ENCODE data around the gene FOXP1. TPM values are rescaled to one million over a fixed set of nuclear protein-coding genes. Genes with fewer than 3 reads are reported as not detected.

The FOXP1 gene
- total RNA-seq, 1 donor from 2014 or later: 31.1 TPM

DNA sequence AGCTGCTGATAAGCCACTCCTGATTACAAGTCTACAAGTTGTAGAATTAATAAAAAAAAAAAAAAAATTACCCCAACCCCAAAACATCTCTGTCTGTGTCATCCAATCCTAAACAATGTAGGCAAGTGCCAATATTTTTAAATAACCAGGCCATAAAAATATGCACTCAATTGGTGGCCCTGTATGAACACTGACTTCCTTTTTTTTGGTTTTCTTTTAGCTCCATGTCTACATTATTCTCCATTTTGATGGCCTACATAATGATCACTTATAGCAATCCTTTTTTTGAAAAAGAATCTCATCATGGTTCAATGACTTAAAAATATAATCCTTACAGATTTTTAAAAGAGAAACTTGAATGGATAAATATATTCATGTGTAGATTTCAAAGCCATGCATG is 72.1 kb downstream of the FOXP1 start:
- Mint-ChIP-seq H3K4me3 (ENCODE audit: unreplicated experiment) (no peak overlapping the region), H3K36me3 (ENCODE audit: unreplicated experiment) (no peaks in the 10 kb centered on the region), H3K4me1 (ENCODE audit: low read depth, unreplicated experiment) (no peaks in the 10 kb centered on the region), H3K27ac (ENCODE audit: unreplicated experiment) (no peak overlapping the region), H3K9me3 (ENCODE audit: unreplicated experiment) (no peaks in the 10 kb centered on the region), H3K27me3 (ENCODE audit: unreplicated experiment) (no peaks in the 10 kb centered on the region)
- TF ChIP-seq, protein P1, sequence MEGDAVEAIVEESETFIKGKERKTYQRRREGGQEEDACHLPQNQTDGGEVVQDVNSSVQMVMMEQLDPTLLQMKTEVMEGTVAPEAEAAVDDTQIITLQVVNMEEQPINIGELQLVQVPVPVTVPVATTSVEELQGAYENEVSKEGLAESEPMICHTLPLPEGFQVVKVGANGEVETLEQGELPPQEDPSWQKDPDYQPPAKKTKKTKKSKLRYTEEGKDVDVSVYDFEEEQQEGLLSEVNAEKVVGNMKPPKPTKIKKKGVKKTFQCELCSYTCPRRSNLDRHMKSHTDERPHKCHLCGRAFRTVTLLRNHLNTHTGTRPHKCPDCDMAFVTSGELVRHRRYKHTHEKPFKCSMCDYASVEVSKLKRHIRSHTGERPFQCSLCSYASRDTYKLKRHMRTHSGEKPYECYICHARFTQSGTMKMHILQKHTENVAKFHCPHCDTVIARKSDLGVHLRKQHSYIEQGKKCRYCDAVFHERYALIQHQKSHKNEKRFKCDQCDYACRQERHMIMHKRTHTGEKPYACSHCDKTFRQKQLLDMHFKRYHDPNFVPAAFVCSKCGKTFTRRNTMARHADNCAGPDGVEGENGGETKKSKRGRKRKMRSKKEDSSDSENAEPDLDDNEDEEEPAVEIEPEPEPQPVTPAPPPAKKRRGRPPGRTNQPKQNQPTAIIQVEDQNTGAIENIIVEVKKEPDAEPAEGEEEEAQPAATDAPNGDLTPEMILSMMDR (IDR thresholded peaks at IDR 0.05; ENCODE audit: partially characterized antibody, unreplicated experiment): no peak
- DNase-seq: no peak

DNA sequence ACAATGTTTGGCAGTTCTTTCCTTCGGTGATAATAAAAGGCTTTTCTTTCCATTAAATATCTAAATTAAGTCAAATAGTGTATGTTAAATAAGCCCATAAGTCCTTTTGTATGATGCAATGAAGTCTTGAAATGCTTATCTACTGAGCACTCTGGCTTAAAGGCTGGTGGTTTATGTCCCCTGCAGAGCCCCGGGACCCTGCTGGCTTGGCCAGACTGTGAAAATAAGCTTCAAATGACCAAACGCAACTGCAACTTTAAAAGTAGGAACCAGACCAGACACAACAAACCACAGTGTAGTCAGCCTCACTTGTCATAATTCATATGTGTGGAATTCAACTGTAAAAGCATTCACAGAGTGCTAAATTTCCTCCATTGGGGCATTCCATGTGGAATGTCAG is 72.5 kb downstream of the FOXP1 start:
- no peak overlapping the region for H3K27ac Mint-ChIP-seq (ENCODE audit: unreplicated experiment)
- TF ChIP-seq, protein P1 (IDR thresholded peaks at IDR 0.05; ENCODE audit: partially characterized antibody, unreplicated experiment): no peak

DNA sequence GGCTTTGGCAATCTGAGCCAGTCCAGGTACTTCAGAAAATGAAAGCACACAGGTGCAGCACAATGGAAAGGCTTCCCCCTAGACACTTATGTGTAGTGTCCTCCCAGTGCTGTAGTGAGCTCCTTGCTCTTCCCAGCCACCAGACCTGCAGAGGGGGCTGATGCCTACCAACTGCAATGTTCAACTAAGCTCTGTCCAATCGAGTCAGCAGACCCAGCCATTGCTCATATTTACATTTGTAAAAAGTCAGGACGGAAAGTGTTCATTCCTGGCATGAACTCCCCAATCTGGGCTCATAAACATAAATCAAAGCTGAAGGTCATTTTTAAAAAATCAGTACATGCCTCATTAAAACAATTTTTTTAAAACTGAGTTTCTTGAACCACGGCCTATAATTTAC is 73.0 kb downstream of the FOXP1 start:
- Mint-ChIP-seq H3K36me3 (ENCODE audit: unreplicated experiment) (no peaks in the 10 kb centered on the region), H3K27ac (ENCODE audit: unreplicated experiment) (no peak overlapping the region), H3K9me3 (ENCODE audit: unreplicated experiment) (no peaks in the 10 kb centered on the region), H3K4me1 (ENCODE audit: low read depth, unreplicated experiment) (no peaks in the 10 kb centered on the region), H3K27me3 (ENCODE audit: unreplicated experiment) (no peaks in the 10 kb centered on the region), H3K4me3 (ENCODE audit: unreplicated experiment) (no peak overlapping the region)
- TF ChIP-seq, protein P1 (IDR thresholded peaks at IDR 0.05; ENCODE audit: partially characterized antibody, unreplicated experiment): no peak
- DNase-seq: no peak

More for the DNA sequence above, 72.5 kb downstream of the FOXP1 start:
- H3K9me3 Mint-ChIP-seq (ENCODE audit: unreplicated experiment): no peaks in the 10 kb centered on the region
- no peaks in the 10 kb centered on the region for H3K4me1 Mint-ChIP-seq (ENCODE audit: low read depth, unreplicated experiment)
- H3K27me3 Mint-ChIP-seq (ENCODE audit: unreplicated experiment): no peaks in the 10 kb centered on the region
- DNase-seq: no peak
- H3K36me3 Mint-ChIP-seq (ENCODE audit: unreplicated experiment): no peaks in the 10 kb centered on the region
- no peak overlapping the region for H3K4me3 Mint-ChIP-seq (ENCODE audit: unreplicated experiment)

DNA sequence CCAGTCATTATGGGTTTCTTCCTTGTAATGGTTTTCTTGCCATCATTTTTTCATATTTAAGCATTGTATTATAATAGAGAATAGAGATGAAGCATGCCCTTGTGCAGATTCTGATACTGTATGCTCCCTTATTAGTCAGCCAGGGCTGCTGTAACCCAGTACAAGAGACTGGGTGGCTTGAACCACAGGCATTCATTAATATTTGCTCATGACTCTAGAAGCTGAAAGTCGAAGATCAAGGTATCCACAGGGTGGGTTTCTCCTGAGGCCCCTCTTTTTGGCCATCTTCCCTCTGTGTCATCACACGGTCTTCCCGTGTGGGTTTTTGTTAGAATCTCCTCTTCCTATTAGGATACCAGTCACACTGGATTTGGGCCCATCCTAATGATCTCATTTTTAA is 74.5 kb downstream of the FOXP1 start:
- no peak overlapping the region for H3K4me3 Mint-ChIP-seq (ENCODE audit: unreplicated experiment)
- DNase-seq: no peak
- no peak overlapping the region for H3K27ac Mint-ChIP-seq (ENCODE audit: unreplicated experiment)
- H3K27me3 Mint-ChIP-seq (ENCODE audit: unreplicated experiment): no peaks in the 10 kb centered on the region
- H3K36me3 Mint-ChIP-seq (ENCODE audit: unreplicated experiment): no peaks in the 10 kb centered on the region
- H3K9me3 Mint-ChIP-seq (ENCODE audit: unreplicated experiment): no peaks in the 10 kb centered on the region
- no peaks in the 10 kb centered on the region for H3K4me1 Mint-ChIP-seq (ENCODE audit: low read depth, unreplicated experiment)
- TF ChIP-seq, protein P1 (IDR thresholded peaks at IDR 0.05; ENCODE audit: partially characterized antibody, unreplicated experiment): no peak

DNA sequence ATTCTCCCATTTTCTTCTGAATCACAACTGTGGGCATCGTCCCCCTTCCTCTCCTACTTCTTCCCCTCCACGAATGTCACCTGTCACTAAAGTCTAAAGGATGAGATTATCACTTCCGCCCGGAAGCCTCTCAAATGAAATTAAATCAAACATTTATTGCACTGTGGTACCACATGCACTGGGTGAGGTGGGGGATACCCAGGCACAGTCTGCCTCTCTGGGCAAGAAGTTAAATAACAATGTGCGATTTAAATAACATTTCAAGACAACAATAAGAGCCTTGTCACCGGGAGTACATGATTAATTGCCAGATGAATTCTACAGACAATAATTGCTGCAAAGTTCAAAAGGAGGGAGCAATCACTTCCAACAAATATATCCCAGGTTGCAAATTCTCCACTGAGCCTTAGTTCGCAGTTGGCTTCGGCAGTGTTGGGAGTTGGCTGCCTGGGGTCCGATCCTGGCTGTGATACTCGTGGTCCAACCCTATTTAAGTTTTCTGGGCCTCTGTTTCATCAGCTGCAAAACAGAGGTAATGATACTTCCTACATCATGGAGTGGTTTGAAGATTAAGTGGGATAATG is 77.7 kb downstream of the FOXP1 start:
- Mint-ChIP-seq H3K4me3 (ENCODE audit: unreplicated experiment) (no peak overlapping the region), H3K27ac (ENCODE audit: unreplicated experiment) (no peak overlapping the region), H3K9me3 (ENCODE audit: unreplicated experiment) (no peaks in the 10 kb centered on the region), H3K27me3 (ENCODE audit: unreplicated experiment) (no peaks in the 10 kb centered on the region), H3K36me3 (ENCODE audit: unreplicated experiment) (no peaks in the 10 kb centered on the region), H3K4me1 (ENCODE audit: low read depth, unreplicated experiment) (peaks cover 6% of the 10 kb centered on the region)
- DNase-seq: no peak
- TF ChIP-seq, protein P1 (IDR thresholded peaks at IDR 0.05; ENCODE audit: partially characterized antibody, unreplicated experiment): no peak

Data from glutamatergic neuron (in vitro differentiated cells).